Transverse colon (tissue), 3 donors: ENCODE measurements around the gene POLA2.

ENCODE experiments used
- CTCF ChIP-seq, 5 experiments: fragments of 200-600 bp in 3 of 5; fragments of 450-650 bp in 2 of 5; sonication (generic) in 3 of 5; IDR thresholded peaks; 1 replicate in 2 of 5; 2 replicates in 3 of 5; pipeline ENCODE4 v1.5.1; 2016 to 2017; ENCODE audit warnings: antibody characterized with exemption in 5 of 5, inconsistent platforms in 3 of 5, mild to moderate bottlenecking in 2 of 5, moderate library complexity in 1 of 5
- POLR2A ChIP-seq: fragments of 450-650 bp; IDR thresholded peaks from one replicate; pipeline ENCODE4 v1.6.1; 2016; ENCODE audit warnings: antibody characterized with exemption, mild to moderate bottlenecking, moderate library complexity

GRCh38 chr11:65298655-65299179, 37.0 kb downstream of the POLA2 start:
- TF ChIP-seq CTCF (IDR thresholded peaks at IDR 0.05) (no peak), POLR2A (no peak)
